DOHH2 (cell line): ENCODE measurements around the gene IRS1.

Experiments used
- CTCF ChIP-seq: fragments of 200-600 bp; sonication (generic); IDR thresholded peaks from one replicate; pipeline ENCODE4 v1.5.1; 2014; ENCODE audit warnings: antibody characterized with exemption, mild to moderate bottlenecking, low read depth, low read length; ENCODE audit not compliant: poor library complexity, severe bottlenecking
- EZH2phosphoT487 ChIP-seq: fragments of 200-600 bp; sonication (generic); IDR thresholded peaks from 2 replicates; pipeline ENCODE4 v1.6.1; 2017; ENCODE audit warnings: borderline replicate concordance, mild to moderate bottlenecking, antibody characterized with exemption, low read length, moderate library complexity, mixed read lengths

DNA sequence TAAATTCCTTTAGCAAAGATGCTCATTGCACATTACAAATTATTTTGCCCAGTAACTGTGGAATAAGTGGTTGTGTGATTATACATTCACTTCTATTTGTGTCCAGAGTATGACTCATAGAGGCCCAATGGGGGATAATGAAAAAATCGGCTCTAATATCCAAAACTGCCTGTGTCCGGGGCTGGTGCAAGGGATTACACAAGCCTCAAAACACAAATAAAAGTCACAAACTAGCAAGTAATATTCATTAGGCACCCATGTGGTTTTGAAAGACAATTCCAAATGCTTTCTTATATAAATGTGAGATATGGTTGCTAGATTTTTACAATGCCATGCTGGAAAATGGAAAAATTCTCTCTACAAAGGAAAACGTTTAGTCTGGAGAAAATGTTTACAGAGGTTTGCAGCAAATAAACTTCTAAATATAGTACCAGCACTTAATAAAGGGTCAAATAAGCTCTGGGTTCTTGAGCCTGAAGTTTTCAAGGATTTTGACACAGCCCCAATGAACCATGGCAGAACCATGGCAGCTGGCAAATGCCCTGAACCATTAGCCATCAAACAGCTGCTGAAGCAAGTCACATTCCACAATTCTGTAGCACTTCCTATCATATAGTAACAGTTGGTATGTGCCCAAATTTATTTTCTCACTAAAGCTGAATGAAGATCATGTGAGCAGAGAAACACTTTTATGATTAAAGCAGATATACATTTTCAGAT lies 40.5 kb downstream of the IRS1 start:
- TF ChIP-seq CTCF = no peak
- TF ChIP-seq EZH2phosphoT487 = no peak
